A673 (cell line): Measurements from ENCODE around the gene TNFAIP8L1.

Experiments
- CTCF ChIP-seq: fragments of 300-800, 200-600 bp; sonication (generic); conservative IDR thresholded peaks from 2 replicates; pipeline ENCODE4 v1.5.1; 2017; ENCODE audit warnings: low read depth, mild to moderate bottlenecking, antibody characterized with exemption, low read length, moderate library complexity, mixed read lengths
- EZH2 ChIP-seq: fragments of 200-600 bp; sonication (generic); IDR thresholded peaks from 2 replicates; pipeline ENCODE4 v1.6.1; 2017; ENCODE audit warnings: borderline replicate concordance, low read depth, mild to moderate bottlenecking, mixed read lengths, antibody characterized with exemption, low read length; ENCODE audit not compliant: poor library complexity, severe bottlenecking

- TF ChIP-seq CTCF, result no peak
- no peak for TF ChIP-seq EZH2
Observed at GRCh38 chr19:4600082-4600481, 39.2 kb upstream of the TNFAIP8L1 start.
